ENCODE results near the gene ELAC1. TPM values are rescaled to one million over a fixed set of nuclear protein-coding genes. Genes with fewer than 3 reads are reported as not detected.
"Not testable (repeated sequence)": the region's sequence is repeated elsewhere in the genome, so short reads cannot be mapped to it uniquely, and the experiment has no call there.

The ELAC1 gene
- polyA plus RNA-seq, 4 donors = 15.5 to 18.5 (median 18.1) TPM

GRCh38 chr18:50970006-50970405, 2.2 kb downstream of the ELAC1 start:
- DNase-seq (ENCODE audit: low read depth in 4 of 4, low spot score in 3 of 4) = no peak

GRCh38 chr18:50972404-50972803, 4.6 kb downstream of the ELAC1 start:
- DNase-seq (ENCODE audit: low read depth in 4 of 4, low spot score in 3 of 4) = not testable (repeated sequence)

GRCh38 chr18:50973367-50974126, 5.7 kb downstream of the ELAC1 start:
- no peak for DNase-seq (ENCODE audit: low read depth in 4 of 4, low spot score in 3 of 4)

GRCh38 chr18:50977037-50977760, 9.4 kb downstream of the ELAC1 start:
- no peak for DNase-seq (ENCODE audit: low read depth in 4 of 4, low spot score in 3 of 4)

- DNase-seq (ENCODE audit: low read depth in 4 of 4, low spot score in 3 of 4) = no peak
Measured at GRCh38 chr18:50981381-50981780, 13.5 kb downstream of the ELAC1 start.

GRCh38 chr18:50982086-50982801, 14.4 kb downstream of the ELAC1 start:
- no peak for DNase-seq (ENCODE audit: low read depth in 4 of 4, low spot score in 3 of 4)

- no peak for DNase-seq (ENCODE audit: low read depth in 4 of 4, low spot score in 3 of 4)
Measured at GRCh38 chr18:50982802-50983179, 15.0 kb downstream of the ELAC1 start.

GRCh38 chr18:50986360-50987087, 18.7 kb downstream of the ELAC1 start:
- DNase-seq (ENCODE audit: low read depth in 4 of 4, low spot score in 3 of 4) = no peak

- DNase-seq (ENCODE audit: low read depth in 4 of 4, low spot score in 3 of 4) = no peak
Measured at GRCh38 chr18:50987261-50987660, 19.4 kb downstream of the ELAC1 start.

- DNase-seq (ENCODE audit: low read depth in 4 of 4, low spot score in 3 of 4) = no peak
Measured at GRCh38 chr18:50989711-50990110, 21.9 kb downstream of the ELAC1 start.

GRCh38 chr18:50992351-50992762, 24.5 kb downstream of the ELAC1 start:
- DNase-seq (ENCODE audit: low read depth in 4 of 4, low spot score in 3 of 4) = no peak

- no peak for DNase-seq (ENCODE audit: low read depth in 4 of 4, low spot score in 3 of 4)
Measured at GRCh38 chr18:50994031-50994430, 26.2 kb downstream of the ELAC1 start.

GRCh38 chr18:51003174-51003573, 35.3 kb downstream of the ELAC1 start:
- DNase-seq (ENCODE audit: low read depth in 4 of 4, low spot score in 3 of 4) = not testable (repeated sequence)

- no peak for DNase-seq (ENCODE audit: low read depth in 4 of 4, low spot score in 3 of 4)
Measured at GRCh38 chr18:51006061-51006818, 38.4 kb downstream of the ELAC1 start.

- no peak for DNase-seq (ENCODE audit: low read depth in 4 of 4, low spot score in 3 of 4)
Measured at GRCh38 chr18:51006948-51007789, 39.3 kb downstream of the ELAC1 start.

- DNase-seq (ENCODE audit: low read depth in 4 of 4, low spot score in 3 of 4) = no peak
Measured at GRCh38 chr18:51007790-51008139, 39.9 kb downstream of the ELAC1 start.

- DNase-seq (ENCODE audit: low read depth in 4 of 4, low spot score in 3 of 4) = no peak
Measured at GRCh38 chr18:51009072-51009471, 41.2 kb downstream of the ELAC1 start.

GRCh38 chr18:51010218-51010617, 42.4 kb downstream of the ELAC1 start:
- DNase-seq (ENCODE audit: low read depth in 4 of 4, low spot score in 3 of 4) = no peak

- no peak for DNase-seq (ENCODE audit: low read depth in 4 of 4, low spot score in 3 of 4)
Measured at GRCh38 chr18:51011709-51012108, 43.9 kb downstream of the ELAC1 start.

All from right renal pelvis (tissue), 4 donors.